A673 (cell line): ENCODE data around the gene GORASP1. TPM values are rescaled to one million over a fixed set of nuclear protein-coding genes. Genes with fewer than 3 reads are reported as not detected.

Source experiments
- BruUV-seq: library from RNA; stranded (reverse); fragments of 400-500 nt; replicated peaks from 2 replicates; lab custom pipeline; 2021; lab: Mats Ljungman, UMichigan
- CTCF ChIA-PET: fragments of 300-600 bp; sonication (Branson Sonifier 250); formaldehyde crosslinking; loops from one replicate; lab custom pipeline; 2022; ENCODE audit warnings: antibody characterized with exemption; lab: Charles Lee
- POLR2A ChIA-PET: fragments of 300-600 bp; sonication (Branson Sonifier 250); formaldehyde crosslinking; loops from one replicate; lab custom pipeline; 2022; ENCODE audit warnings: antibody characterized with exemption; ENCODE audit not compliant: low non-redundant PET; lab: Charles Lee
- DNase-seq: peaks from one replicate; pipeline ENCODE4 v3.0.0-alpha.2; 2015; ENCODE audit warnings: low spot score
- H3K27ac ChIP-seq: fragments of 200-600 bp; sonication (generic); 2 replicates; pipeline ENCODE4 v1.5.1; 2016; ENCODE audit warnings: mixed run types, low read depth, mild to moderate bottlenecking, mixed read lengths, antibody characterized with exemption, low read length; ENCODE audit not compliant: poor library complexity, severe bottlenecking
- H3K27me3 ChIP-seq: fragments of 200-600 bp; sonication (generic); replicated peaks from 2 replicates; pipeline ENCODE4 v1.6.1; 2017; ENCODE audit warnings: mixed run types, low read depth, mild to moderate bottlenecking, mixed read lengths, antibody characterized with exemption, low read length; ENCODE audit not compliant: insufficient read depth, poor library complexity
- H3K36me3 ChIP-seq: fragments of 200-600 bp; sonication (generic); 2 replicates; pipeline ENCODE4 v1.6.1; 2016; ENCODE audit warnings: mixed run types, mild to moderate bottlenecking, mixed read lengths, antibody characterized with exemption, low read length; ENCODE audit not compliant: insufficient read depth, poor library complexity, severe bottlenecking
- H3K4me1 ChIP-seq: fragments of 200-600 bp; sonication (generic); 2 replicates; pipeline ENCODE4 v1.6.1; 2017; ENCODE audit warnings: mixed run types, mild to moderate bottlenecking, mixed read lengths, antibody characterized with exemption, low read length; ENCODE audit not compliant: insufficient read depth, poor library complexity, severe bottlenecking
- H3K4me3 ChIP-seq: fragments of 200-600 bp; sonication (generic); 2 replicates; pipeline ENCODE4 v1.5.1; 2016; ENCODE audit warnings: low read depth, mixed run types, mild to moderate bottlenecking, mixed read lengths, low read length; ENCODE audit not compliant: poor library complexity, severe bottlenecking
- H3K9me3 ChIP-seq: fragments of 200-600 bp; sonication (generic); 2 replicates; pipeline ENCODE4 v1.6.1; 2016; ENCODE audit warnings: mixed run types, low read depth, mild to moderate bottlenecking, mixed read lengths, antibody characterized with exemption, low read length; ENCODE audit not compliant: poor library complexity, severe bottlenecking
- CTCF ChIP-seq: fragments of 300-800, 200-600 bp; sonication (generic); conservative IDR thresholded peaks from 2 replicates; pipeline ENCODE4 v1.5.1; 2017; ENCODE audit warnings: low read depth, mild to moderate bottlenecking, antibody characterized with exemption, low read length, moderate library complexity, mixed read lengths
- EZH2 ChIP-seq: fragments of 200-600 bp; sonication (generic); IDR thresholded peaks from 2 replicates; pipeline ENCODE4 v1.6.1; 2017; ENCODE audit warnings: borderline replicate concordance, low read depth, mild to moderate bottlenecking, mixed read lengths, antibody characterized with exemption, low read length; ENCODE audit not compliant: poor library complexity, severe bottlenecking
- intact Hi-C: fragments of 100-400 bp; cut with micrococcal nuclease; formaldehyde crosslinking; loops from one replicate; pipeline ENCODE4 v1.10.0; 2022; ENCODE audit not compliant: unreplicated experiment
- total RNA-seq: library from RNA; stranded (reverse); gene quantifications from 2 replicates; pipeline ENCODE4 v1.2.3, GENCODE V29; 2021

Gene GORASP1
- total RNA-seq, 1 experiment from 2014 or later, result 24.3 TPM

- H3K9me3 ChIP-seq, result no peaks in the 10 kb centered on the region
- BruUV-seq, result no TSS peak
- no peak for TF ChIP-seq EZH2
- ChIA-PET POLR2A (no interaction called here), CTCF (no interaction called here)
- no peak overlapping the region for H3K27ac ChIP-seq
- intact Hi-C loops, result no loop called here
- no peaks in the 10 kb centered on the region for H3K36me3 ChIP-seq
- no peak for DNase-seq
- H3K27me3 ChIP-seq, result no peaks in the 10 kb centered on the region
- H3K4me1 ChIP-seq, result no peaks in the 10 kb centered on the region
- H3K4me3 ChIP-seq, result no peak overlapping the region
Measured at GRCh38 chr3:39086144-39086543, 21.3 kb downstream of the GORASP1 start.

GRCh38 chr3:39082666-39083313 lies 24.6 kb downstream of the GORASP1 start:
- intact Hi-C loops, result no loop called here
- H3K27ac ChIP-seq, result no peak overlapping the region
- H3K27me3 ChIP-seq, result no peaks in the 10 kb centered on the region
- DNase-seq, result no peak
- H3K4me3 ChIP-seq, result no peak overlapping the region
- TF ChIP-seq CTCF (no peak), EZH2 (no peak)
- H3K36me3 ChIP-seq, result no peaks in the 10 kb centered on the region
- CTCF ChIA-PET, result no interaction called here
- no TSS peak for BruUV-seq
- H3K9me3 ChIP-seq, result no peaks in the 10 kb centered on the region
- no peaks in the 10 kb centered on the region for H3K4me1 ChIP-seq
- POLR2A ChIA-PET, result no interaction called here

GRCh38 chr3:39080026-39080425 lies 27.4 kb downstream of the GORASP1 start:
- TF ChIP-seq CTCF, result no peak
- no peak for TF ChIP-seq EZH2
- intact Hi-C loops, result no loop called here
- H3K27me3 ChIP-seq, result no peaks in the 10 kb centered on the region
- no peak for DNase-seq
- BruUV-seq, result no TSS peak
- no peaks in the 10 kb centered on the region for H3K9me3 ChIP-seq
- H3K4me3 ChIP-seq, result no peak overlapping the region
- POLR2A ChIA-PET, result no interaction called here
- H3K27ac ChIP-seq, result no peak overlapping the region
- CTCF ChIA-PET, result no interaction called here
- H3K36me3 ChIP-seq, result no peaks in the 10 kb centered on the region
- H3K4me1 ChIP-seq, result no peaks in the 10 kb centered on the region

GRCh38 chr3:39079530-39079929 lies 27.9 kb downstream of the GORASP1 start:
- H3K4me1 ChIP-seq, result no peaks in the 10 kb centered on the region
- H3K9me3 ChIP-seq, result no peaks in the 10 kb centered on the region
- intact Hi-C loops, result no loop called here
- CTCF ChIA-PET, result no interaction called here
- H3K4me3 ChIP-seq, result no peak overlapping the region
- no peak for DNase-seq
- H3K27me3 ChIP-seq, result no peaks in the 10 kb centered on the region
- no peak overlapping the region for H3K27ac ChIP-seq
- POLR2A ChIA-PET, result no interaction called here
- BruUV-seq, result no TSS peak
- no peaks in the 10 kb centered on the region for H3K36me3 ChIP-seq
- TF ChIP-seq EZH2 (no peak), CTCF (no peak)
